ENCODE data around the gene SBF1.

The SBF1 gene

DNA sequence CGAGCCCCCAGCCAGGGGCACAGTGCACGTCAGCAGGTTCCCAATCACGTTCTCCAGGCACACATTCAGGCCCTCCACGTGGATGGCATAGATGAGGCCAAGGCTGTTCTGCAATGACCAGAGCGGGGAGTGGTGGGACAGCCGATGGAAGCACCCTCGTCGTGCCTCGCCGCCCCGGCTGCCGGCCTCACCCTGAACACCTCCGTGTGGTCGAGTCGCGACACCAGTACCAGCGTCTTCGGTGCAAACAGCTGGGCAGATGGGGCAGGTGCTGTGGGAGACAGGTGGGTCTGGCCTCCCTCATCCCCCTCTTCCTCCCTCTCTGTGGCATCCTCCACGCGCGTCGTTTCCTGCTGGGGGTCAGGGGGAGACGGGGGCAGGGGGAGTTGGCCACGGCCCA, 7.5 kb downstream of the SBF1 start:
- DNase-seq = no peak

DNA sequence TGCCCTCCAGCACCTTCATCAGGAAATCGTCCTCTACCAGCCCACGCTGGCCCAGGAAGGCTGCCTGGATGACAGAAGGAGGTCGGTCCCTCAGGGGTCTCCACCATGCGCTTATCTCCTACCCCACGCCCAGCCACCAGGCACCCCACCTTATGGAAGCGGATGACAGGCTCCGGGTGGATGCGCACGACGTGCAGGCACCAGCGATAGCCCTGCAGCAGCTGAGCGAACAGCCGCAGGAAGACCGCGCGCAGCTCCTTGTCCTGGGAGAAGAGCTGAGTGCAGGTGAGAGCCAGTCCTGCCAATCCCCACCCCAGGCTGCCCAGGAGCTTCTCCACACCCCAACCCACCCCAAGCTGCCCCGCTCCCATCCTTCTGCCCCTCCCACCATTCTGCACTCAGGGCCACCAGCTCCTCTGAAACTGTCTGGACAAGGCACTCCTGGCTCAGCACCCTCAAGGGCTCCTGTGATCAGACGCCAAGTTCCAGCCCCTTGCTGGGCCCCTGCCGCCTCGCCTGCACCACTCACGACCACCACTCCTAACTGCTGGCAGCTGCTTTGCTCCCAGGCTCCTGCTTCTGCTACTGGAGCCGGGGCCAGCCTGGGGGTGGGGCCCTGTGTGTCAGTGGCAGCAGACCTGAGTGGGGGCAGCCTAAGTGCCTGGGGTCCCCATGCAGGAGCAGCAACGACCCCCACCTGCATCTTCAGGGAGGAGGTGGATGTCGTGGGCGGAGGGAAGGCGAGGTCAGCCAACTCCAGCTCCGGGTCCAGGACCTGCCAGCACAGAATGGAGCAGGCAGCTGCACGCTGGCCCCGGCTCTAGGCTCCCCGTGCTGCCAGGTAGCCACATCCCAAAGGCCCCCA, 9.5 kb downstream of the SBF1 start:
- DNase-seq = no peak

DNA sequence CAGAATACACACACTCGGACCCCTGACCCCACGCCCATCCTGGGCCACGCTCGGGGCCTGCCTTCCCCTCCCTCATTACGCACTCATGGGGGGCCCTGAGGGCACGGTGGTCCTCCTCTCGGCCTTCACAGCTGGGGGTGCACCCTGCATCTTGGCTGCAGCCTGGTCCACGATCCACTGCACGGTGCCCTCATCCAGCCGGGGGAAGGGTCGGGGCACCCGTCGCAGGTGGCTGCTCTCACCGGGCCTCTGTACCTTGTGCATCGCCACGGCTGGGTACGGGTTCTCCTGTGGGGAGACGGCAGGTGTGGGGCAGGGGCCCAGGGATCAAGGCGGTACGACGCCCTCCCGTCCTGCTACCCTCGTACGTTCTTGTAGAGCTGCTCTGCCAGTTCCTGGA, 10.4 kb downstream of the SBF1 start:
- DNase-seq = no peak

DNA sequence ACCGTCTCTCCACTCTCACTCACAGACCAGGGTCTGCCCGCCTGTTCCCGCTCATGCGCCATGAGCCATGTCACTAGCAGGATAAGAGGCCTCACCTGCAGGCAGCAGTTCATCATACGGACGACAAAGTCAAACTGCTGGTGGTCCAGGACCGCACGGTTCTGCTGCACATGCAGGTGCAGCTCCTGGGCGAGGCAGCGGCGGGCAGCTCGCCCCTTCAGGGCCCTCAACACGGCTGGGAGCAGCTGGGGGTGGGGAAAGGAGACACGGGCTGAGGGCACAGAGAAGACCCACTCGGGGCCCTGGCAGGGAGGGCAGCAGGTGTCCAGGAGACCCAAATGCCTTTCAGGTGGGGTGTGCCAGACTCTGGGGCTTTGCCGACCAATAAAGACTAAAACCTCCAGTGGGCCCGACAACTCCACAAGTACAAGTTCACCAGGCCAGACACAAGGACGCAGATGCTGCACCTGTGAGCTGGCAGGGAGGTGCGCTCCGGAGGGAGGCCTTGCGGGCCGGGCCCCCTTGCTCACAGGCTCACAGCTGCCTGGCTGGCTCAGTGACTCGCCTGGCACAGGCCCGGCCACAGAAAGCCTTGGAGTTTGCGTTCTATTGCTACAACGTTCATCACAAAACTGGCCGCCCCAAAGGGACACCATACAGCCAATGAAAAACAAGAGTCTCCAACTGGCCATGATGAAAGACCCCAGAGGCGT, 11.5 kb downstream of the SBF1 start:
- no peak for DNase-seq

DNA sequence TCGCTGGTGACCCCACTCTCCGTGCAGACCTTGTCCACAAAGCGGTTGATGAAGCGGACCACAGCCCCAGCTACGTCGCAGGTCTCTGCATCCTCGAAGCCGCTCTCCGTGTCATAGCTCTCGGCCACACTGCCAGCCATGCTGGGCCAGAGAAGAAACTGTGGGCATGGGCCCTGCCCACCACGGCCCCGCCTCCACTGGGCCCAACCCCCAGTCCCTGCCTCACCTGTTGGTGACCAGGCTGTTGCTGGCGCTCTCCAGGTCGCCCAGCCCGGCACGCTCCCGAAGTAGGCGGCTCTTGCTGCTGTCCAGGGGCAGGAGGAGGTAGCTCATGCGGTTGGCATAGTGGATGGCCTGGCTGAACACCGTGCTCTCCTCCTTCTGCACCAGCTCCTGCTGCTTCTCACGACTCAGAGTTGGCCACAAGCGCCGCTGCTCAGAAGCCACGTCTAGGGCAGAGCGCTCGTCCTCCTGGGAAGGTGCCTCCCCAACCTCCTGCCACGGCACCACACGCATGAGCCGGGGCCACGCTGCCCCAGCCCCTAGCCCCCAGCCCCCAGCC, 12.8 kb downstream of the SBF1 start:
- DNase-seq = no peak

DNA sequence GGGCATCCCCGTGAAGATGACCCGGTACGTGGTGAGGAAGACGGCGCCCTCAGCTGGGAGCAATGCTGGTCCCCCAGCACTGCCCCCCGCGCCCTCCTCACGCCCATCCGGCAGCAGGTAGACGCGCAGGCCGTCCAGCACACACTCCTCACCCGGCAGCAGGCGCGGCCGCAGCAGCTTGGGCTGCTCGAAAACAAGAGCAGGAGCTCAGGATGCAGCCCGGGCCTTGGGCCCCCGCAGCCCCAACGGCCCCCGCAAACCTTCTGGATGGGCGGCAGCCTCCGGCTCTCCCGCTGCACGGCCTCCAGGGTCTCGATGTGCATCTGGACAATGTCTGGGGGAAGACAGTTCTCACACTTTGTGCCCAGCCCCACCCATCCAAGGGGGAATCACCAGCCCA, 13.3 kb downstream of the SBF1 start:
- DNase-seq = no peak

DNA sequence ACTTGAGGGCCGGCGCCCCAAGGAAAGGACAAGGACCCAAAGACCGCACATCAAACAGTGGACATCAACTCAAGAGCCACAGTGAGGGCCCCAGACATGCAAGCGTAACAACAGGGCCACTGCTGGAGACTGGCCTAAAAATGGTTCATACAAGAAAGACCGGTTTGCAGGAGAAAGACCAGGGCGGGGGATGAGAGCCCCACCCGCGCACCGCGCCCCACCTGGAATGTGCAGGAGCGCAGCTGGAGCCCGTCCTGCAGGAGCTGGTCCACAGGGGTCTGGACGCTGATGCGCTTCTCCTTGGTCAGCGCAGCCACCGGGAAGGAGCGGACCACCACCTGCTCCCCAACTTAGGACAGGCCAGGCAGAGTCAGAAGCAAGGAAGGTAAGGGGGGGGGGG, 13.9 kb downstream of the SBF1 start:
- DNase-seq = no peak

DNA sequence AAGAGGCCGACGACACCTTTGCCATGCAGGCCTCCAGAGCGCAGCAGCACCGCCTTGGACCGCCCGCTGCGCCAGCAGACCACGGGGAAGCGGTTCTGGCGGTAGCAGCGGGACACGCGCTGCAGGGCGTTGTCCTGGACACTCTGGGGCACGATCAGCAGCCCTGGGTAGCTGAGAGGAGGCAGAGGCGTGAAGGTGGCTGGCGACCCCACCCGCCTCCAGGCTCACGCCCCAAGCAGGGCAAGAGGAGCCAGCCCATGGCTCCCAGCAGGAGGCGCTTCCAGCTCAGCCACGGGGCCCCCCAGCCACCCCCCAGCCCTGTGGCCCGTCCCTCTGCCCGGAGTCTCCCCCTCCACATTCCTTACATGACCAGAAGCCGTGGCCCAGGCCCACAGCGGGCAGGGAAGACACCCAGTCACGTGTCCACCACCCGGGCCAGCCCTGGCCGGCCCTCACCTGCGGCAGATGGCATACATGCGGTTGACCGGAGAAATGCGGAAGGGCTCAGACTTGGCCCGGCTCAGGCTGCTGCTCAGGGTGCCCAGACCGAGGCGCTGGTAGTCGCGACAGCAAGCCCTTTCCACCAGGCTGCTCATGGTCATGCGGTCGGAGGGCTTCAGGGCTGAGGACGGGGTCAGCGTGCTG, 15.2 kb downstream of the SBF1 start:
- DNase-seq = peak in 1 of 2 experiments; percentile 76

DNA sequence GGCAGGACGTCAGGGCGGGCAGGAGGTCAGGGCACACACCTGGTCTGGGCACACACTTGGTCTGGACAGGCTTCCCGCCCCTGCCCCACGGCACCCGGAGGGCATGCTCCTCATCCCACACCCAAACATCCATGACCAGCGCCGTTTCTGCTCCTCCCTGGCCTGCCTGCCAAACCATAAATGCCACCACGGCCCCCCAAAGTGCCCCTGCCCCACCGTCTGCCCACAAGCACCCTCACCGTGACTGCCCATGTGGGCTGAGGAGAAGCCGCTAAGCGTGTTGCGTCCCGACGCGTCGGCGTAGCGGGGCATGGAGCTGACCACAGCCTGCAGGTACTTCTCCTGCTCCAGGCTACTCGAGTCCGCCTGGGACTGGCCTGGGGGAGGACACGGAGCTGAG, 15.8 kb downstream of the SBF1 start:
- DNase-seq = no peak

DNA sequence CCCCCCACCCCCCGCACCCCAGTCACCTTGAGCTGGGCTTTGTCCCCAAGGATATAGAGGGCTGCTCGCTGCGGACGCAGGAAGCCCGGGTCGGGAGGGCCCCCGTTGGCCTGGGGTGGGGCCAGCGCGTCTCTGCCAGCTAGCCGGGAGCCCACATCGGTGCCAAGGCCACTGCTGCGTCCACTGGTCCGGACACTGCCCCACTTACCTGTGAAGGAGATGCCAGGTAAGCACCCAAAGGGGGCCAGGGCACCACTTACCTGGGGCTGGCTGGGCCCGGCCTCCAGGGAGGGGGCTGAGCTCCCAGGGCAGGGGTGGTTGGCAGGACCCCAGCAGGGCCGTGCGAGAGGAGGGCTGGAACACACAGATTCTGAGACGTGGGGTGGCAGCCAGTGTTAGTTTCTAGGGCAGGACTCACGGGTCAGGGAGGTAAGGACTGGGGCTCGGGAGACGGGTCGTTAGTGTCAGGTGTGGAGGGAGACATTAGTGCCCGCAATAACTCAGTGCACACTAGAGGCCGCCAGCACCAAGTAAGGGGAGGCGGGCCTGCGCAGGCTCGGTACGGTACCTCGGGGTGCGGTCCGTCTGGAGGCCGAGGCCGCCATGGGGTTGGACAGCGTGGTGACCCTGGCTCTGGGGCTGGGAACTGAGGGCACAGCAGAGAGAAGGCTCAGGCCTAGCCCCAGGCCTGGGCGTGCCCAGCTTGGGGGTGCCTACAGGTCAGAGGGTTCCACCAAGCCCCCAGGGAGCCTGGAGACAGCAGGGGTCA, 18.2 kb downstream of the SBF1 start:
- no peak for DNase-seq

DNA sequence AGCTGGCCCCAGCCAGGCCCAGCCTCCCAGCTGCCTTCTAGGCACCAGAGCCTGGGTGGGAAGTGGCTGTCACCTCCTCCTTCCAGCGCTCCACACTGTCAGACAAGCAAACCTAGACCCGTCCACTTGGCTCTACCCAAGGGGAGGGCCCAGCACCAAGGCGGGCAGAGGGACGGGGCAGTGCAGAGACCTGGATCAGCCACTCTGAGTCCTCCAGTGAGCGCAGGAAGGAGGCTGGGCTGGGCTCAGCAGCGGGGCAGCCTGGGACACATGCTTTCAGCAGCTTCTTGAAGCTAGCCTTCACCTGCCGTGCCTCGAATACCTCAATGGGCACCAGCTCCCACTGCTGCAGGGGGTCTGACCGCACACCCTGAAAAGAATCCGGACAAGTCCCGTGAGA, 18.8 kb downstream of the SBF1 start:
- DNase-seq = no peak

DNA sequence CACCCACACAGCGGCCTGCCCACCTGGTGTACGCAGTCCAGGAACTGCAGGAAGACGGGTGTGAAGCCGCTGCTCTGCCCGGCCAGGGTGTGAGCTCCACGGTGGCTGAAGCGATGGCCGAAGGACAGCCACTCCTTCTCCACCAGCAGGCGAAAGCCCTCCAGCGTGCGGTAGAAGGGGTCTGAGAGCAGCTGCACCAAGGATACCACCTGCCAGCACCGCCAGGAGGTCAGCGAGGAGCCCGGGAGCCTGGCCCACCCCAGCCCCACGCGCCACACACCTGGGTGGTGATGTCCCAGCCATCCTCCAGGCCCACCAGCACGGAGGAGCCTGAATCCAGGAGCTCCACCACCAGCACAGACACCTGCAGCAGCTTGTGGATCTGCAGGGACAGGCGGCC, 19.6 kb downstream of the SBF1 start:
- no peak for DNase-seq

DNA sequence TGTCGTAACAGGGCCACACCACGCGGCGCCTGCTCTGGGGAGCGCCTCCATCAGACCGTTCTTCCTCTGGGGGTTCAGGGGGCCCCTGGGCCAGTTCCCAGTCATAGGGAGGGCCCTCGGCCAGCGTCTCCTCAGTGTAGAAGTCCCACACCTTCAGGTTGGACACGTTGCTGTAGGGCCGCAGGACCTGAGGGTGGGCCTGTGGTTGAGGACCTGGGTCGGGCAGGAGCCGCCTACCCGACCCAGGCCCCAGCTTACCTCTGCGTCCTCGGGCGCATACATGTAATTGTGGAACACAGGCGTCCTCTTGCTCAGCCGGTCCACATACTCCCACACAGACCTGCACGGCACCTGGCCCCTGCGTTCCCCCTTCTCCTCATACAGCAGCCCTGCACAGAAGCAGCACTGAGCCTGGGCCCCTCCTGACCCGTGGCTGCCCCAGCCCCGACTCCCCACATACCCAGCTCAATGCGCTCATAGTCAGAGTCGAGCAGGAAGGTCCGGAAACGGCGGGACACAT, 20.2 kb downstream of the SBF1 start:
- no peak for DNase-seq

DNA sequence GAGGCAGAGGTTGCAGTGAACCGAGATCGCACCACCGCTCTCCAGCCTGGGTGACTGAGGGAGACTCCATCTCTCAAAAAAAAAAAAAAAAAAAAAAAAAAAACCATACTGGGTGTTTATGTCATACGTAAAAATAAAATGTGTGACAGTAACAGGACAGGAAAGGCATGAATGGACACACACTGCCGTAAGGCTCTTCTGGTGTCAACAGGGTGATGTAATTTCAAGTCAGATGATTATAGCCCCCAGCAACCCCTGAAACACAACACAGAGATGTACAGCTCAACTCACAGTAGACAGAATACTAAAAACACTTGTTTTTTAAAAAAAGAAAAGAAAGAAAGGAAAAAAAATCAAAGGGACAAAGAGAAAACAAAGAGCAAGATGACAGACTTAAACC, 22.2 kb downstream of the SBF1 start:
- no peak for DNase-seq

DNA sequence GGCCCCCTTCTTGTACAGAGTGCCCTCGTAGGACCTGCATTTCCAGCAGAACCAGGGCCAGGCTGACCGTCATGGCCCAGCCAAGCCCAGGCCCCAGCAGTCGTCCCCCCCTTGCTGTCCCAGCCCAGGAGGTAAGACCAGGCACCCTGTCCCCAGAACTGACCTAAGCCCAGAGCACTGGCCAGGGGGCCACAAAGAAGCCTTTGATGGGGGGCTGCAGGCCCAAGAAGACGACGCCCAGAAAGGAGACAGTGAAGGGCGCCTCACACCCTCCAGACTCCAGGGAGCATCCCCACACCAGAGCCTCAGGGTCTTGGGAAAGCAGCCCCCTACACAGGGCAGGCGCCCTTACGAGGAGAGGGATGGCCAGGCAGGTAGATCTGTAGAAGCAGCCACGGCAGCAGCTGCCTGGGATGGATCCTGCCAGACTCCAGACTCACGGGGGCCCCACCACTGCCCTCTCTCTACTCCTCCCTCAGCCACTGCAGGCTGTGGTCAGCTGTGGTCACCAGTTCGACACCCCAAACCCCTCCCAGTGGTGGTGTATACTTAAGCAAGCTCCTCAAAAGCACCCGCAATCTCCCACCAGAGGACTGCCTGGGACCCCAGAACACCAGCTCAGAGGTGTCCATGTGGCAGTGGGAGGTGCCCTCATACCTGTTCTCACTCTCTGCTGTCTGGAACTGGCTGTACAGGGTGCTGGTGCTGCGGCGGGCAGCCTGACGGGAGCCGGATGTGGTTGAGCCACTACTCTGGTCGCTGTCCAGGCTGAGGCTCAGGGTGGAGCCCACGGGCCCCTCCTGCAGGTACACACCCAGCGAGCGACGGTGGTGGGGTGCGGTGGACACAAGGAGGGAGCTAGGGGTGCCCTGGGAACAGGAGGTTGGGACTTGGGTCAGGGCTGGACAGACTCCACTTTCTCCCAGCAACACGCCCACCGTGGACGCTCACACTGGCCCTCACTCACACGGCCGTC, 27.0 kb downstream of the SBF1 start:
- DNase-seq = no peak

DNA sequence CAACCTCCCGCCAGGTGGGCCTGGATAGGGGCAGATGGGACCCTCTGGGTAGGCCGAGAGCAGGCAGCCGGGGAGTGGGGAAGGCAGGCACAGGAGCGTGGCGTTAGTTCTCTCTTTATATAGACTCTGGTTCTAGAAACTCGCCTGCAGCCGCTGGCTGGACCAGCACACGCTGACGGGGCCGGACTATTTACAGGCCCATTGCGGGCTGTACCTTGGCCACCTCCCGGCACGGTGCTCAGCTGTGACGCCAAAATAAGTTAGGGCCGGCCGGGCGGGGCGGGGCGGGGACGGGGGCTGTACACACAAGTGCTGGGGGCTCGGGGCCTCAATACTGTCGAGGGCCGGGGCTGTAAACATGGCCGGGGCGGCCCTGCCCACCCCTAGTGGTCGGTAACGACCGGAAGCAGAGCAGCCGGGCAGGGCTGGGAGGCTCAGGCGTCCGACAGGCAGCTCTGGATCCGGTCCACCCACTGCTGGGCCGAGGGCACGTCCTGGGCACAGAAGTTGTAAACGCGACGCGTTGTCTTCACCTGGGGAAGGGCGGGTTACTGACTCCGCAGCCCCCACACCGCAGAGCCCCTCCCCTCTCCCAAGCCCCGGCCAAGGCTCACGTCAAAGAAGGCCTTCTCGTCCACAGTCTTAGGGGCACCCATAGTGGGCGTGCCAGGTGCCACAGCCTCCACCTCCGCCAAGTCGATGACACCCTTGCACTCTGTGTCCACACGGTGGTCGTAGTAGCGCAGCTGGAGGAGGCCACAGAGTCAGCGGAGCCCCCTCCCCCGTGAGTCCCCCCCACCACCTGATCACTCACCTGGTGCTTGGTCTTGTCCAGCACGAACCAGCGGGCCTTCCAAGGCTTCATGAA, 27.9 kb downstream of the SBF1 start:
- DNase-seq = no peak

DNA sequence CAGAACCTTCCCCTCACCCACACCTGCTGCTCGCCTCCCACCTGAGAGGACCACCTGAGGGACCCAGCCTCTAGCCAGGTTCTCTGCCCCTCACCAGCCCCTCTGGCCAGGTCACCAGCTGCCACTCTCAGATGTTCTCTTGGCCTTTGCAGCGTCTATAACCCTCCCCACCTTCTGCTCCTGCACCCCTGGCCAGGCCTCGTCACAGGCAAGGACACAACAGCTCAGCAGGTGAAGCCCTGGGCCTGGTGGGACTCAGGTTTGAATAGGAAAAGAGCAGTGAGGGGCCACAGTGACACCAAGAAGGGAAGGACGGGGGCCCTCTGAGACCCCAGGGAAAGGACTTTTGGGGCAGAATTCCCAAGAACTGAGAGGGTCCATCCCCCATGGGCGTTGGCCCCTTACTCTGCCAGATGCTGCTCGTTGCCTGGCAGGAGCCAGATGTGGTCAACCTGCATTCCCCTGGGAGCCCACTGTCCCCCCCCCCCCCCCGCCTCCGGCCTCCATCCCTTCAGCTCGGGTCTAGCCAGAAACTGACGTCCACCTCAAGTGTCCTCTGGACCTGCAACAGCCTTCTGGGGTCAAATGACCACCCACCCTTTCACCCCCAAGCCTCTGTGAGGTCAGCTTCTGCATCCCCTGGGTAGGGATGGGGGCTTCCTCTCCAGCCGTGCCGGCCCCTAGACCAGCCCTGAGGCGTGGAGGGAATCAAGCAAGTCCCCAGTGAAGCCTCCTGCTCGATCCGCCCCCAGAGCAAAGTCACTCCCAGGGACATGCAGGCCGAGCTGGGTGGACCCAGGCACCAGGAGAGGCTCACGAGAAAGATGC, 28.7 kb downstream of the SBF1 start:
- DNase-seq = no peak

DNA sequence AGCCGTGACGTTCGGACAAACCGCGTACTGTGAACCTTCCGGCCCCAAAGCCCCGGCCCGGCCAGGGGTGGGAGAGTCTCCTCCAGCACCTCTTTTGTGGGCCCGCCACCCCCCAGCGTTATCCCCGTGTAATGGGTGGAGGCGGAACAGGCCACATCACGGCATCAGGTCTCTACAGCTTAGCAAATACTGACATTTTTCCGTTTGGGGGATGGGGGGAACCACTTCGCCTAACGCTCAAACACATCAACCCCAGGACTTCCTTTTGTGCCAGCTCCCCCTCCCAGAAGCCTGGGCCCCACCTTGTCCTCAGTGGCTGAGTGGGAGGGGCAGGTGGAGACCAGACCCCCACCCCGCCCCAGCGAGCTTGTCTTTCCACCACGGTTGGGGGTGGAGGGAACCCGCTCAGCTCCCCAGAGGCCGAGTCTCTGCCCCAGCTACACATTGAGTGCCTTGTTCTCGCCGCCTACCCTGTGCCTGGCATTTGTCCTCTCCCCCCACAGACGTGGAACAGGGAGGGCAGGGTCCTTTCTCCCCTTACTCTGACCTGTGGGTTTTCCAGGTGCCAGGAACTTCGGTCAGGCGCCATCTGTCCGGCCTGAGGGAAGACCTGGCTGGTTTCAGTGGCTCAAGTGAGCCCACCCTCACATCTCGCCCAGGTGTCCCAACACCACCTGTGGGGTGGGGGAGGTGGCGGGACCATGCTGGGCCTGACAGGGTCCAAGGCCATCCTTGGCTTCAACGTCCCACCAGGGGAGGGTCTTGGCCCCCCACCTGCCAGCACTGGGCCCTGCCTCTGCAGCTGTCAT, 29.6 kb downstream of the SBF1 start:
- DNase-seq = no peak
